Measurements from ENCODE around the gene TLE7. TPM values are rescaled to one million over a fixed set of nuclear protein-coding genes. Genes with fewer than 3 reads are reported as not detected.

Gene TLE7
- total and polyA plus RNA-seq, 2 donors from 2014 or later, result not detected

DNA sequence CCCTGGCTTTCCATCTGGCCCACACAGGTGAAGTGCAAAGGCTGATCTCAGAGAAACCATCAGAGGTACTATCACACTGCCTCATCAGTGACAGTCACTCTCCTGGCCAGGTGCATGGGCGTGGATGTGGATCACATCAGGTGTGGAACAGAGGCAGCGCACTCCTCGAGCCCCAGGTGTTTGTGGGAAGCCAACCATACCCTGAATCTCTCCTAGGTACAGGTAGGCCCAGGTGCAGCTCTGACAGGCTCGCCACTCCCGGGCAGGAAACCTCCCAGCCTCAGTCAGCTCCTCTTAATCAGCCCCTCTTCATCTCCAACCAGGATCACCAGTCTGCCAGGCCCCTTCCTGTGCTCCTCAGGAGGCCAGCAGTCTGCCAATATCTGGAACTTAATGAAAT lies 31.7 kb downstream of the TLE7 start:
- TF ChIP-seq, protein P1, sequence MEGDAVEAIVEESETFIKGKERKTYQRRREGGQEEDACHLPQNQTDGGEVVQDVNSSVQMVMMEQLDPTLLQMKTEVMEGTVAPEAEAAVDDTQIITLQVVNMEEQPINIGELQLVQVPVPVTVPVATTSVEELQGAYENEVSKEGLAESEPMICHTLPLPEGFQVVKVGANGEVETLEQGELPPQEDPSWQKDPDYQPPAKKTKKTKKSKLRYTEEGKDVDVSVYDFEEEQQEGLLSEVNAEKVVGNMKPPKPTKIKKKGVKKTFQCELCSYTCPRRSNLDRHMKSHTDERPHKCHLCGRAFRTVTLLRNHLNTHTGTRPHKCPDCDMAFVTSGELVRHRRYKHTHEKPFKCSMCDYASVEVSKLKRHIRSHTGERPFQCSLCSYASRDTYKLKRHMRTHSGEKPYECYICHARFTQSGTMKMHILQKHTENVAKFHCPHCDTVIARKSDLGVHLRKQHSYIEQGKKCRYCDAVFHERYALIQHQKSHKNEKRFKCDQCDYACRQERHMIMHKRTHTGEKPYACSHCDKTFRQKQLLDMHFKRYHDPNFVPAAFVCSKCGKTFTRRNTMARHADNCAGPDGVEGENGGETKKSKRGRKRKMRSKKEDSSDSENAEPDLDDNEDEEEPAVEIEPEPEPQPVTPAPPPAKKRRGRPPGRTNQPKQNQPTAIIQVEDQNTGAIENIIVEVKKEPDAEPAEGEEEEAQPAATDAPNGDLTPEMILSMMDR (IDR thresholded peaks at IDR 0.05; ENCODE audit: borderline replicate concordance, extremely low read depth, insufficient read depth), result no peak
- H3K4me3 ChIP-seq (ENCODE audit: low read length in 3 of 3), result no peak overlapping the region
- no peak overlapping the region for H3K9ac ChIP-seq (ENCODE audit: low read length in 3 of 3)
- DNase-seq, result no peak
- no peak for FAIRE-seq
- intact Hi-C loops (cut with DNase I), result loop anchor here (5.0 kb wide), 2 partner anchors 92 to 202 kb away; no protein-coding TSS in a partner anchor
- H3K4me1 ChIP-seq (ENCODE audit: control insufficient read depth in 2 of 3, insufficient read depth in 2 of 3, low read depth in 1 of 3, low read length in 3 of 3), result no peaks in the 10 kb centered on the region
- H3K27ac ChIP-seq (ENCODE audit: low read depth in 2 of 2, low read length in 2 of 2), result no peak overlapping the region
- no peaks in the 10 kb centered on the region for H3K36me3 ChIP-seq (ENCODE audit: control insufficient read depth in 2 of 3, insufficient read depth in 3 of 3, low read length in 3 of 3)
- no peaks in the 10 kb centered on the region for H3K9me3 ChIP-seq (ENCODE audit: control insufficient read depth in 2 of 3, insufficient read depth in 1 of 3, low read length in 3 of 3)
- no peaks in the 10 kb centered on the region for H3K27me3 ChIP-seq (ENCODE audit: control insufficient read depth, insufficient read depth, low read length)

DNA sequence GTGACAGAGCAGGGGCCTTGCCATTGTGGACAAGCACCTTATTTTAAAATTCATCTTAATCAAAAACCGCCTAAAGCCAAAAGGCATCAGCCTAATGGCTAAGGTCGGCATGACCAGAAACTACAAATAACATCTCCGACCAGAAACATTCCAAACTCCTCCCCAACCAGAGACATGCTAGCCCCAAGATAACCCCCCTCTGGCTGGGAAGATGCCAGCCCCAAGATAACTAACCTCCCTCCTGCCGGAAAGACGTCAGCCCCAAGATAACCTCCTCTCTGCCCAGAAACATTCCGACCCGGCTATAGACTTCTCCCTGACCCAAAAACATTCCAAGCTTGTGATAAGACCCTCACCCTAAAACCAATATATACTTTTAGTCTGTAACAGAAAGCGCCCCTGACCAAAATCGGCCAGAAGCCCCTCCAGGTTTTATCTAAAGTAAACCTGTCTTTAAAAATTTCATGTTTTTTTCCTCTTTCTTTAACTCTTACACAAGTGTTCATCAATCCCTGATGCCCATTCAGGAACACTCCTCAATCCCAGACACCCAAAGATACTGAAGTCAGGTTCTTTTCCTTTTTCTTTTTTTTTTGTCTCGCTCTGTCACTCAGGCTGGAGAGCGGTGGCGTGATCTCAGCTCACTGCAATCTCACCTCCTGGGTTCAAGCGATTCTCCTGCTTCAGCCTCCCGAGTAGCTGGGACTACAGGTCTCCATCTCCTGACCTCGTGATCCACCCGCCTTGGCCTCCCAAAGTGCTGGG lies 32.7 kb downstream of the TLE7 start:
- Histone ChIP-seq H3K4me1 (ENCODE audit: control insufficient read depth in 2 of 3, insufficient read depth in 2 of 3, low read depth in 1 of 3, low read length in 3 of 3) (no peaks in the 10 kb centered on the region), H3K36me3 (ENCODE audit: control insufficient read depth in 2 of 3, insufficient read depth in 3 of 3, low read length in 3 of 3) (no peaks in the 10 kb centered on the region), H3K9ac (ENCODE audit: low read length in 3 of 3) (no peak overlapping the region), H3K27ac (ENCODE audit: low read depth in 2 of 2, low read length in 2 of 2) (no peak overlapping the region), H3K27me3 (ENCODE audit: control insufficient read depth, insufficient read depth, low read length) (no peaks in the 10 kb centered on the region), H3K9me3 (ENCODE audit: control insufficient read depth in 2 of 3, insufficient read depth in 1 of 3, low read length in 3 of 3) (peaks cover 0 to 3% (median 0%) of the 10 kb centered on the region in 3 donors), H3K4me3 (ENCODE audit: low read length in 3 of 3) (no peak overlapping the region)
- FAIRE-seq (no peak), DNase-seq (no peak)
- intact Hi-C loops (cut with DNase I), result no loop called here
- TF ChIP-seq, protein P1 (IDR thresholded peaks at IDR 0.05; ENCODE audit: borderline replicate concordance, extremely low read depth, insufficient read depth), result no peak

- DNase-seq (no peak), FAIRE-seq (no peak)
- Histone ChIP-seq H3K4me3 (ENCODE audit: low read length in 3 of 3) (no peak overlapping the region), H3K27ac (ENCODE audit: low read depth in 2 of 2, low read length in 2 of 2) (no peak overlapping the region), H3K4me1 (ENCODE audit: control insufficient read depth in 2 of 3, insufficient read depth in 2 of 3, low read depth in 1 of 3, low read length in 3 of 3) (no peaks in the 10 kb centered on the region), H3K27me3 (ENCODE audit: control insufficient read depth, insufficient read depth, low read length) (no peaks in the 10 kb centered on the region), H3K36me3 (ENCODE audit: control insufficient read depth in 2 of 3, insufficient read depth in 3 of 3, low read length in 3 of 3) (no peaks in the 10 kb centered on the region), H3K9ac (ENCODE audit: low read length in 3 of 3) (no peak overlapping the region), H3K9me3 (ENCODE audit: control insufficient read depth in 2 of 3, insufficient read depth in 1 of 3, low read length in 3 of 3) (peaks cover 0 to 3% (median 0%) of the 10 kb centered on the region in 3 donors)
- TF ChIP-seq, protein P1 (IDR thresholded peaks at IDR 0.05; ENCODE audit: borderline replicate concordance, extremely low read depth, insufficient read depth), result no peak
- intact Hi-C loops (cut with DNase I), result no loop called here
Observed at GRCh38 chr16:71408536-71408935, 33.3 kb downstream of the TLE7 start.

All from kidney (tissue), 14 donors.